NT2/D1 (cell line): Measurements from ENCODE around the gene MARK3.

Experiments used
- DNase-seq: peaks from one replicate; pipeline ENCODE4 v3.0.0-alpha.2; 2011; ENCODE audit warnings: low read depth, low spot score
- H3K27me3 ChIP-seq: 2 replicates; pipeline ENCODE4 v1.6.0; 2011; ENCODE audit warnings: mild to moderate bottlenecking; ENCODE audit not compliant: insufficient read length, insufficient read depth
- H3K36me3 ChIP-seq: 2 replicates; pipeline ENCODE4 v1.6.1; 2011; ENCODE audit warnings: mild to moderate bottlenecking, low read length, mixed read lengths; ENCODE audit not compliant: insufficient read depth, insufficient read length
- H3K4me1 ChIP-seq: 2 replicates; pipeline ENCODE4 v1.5.1; 2011; ENCODE audit not compliant: insufficient read depth, insufficient read length
- H3K4me3 ChIP-seq: 2 replicates; pipeline ENCODE4 v1.5.1; 2011; ENCODE audit warnings: low read depth; ENCODE audit not compliant: insufficient read length
- H3K9ac ChIP-seq: 2 replicates; pipeline ENCODE4 v1.6.0; 2011; ENCODE audit warnings: low read depth; ENCODE audit not compliant: insufficient read length
- H3K9me3 ChIP-seq: 2 replicates; pipeline ENCODE4 v1.5.1; 2011; ENCODE audit warnings: mild to moderate bottlenecking, low read length; ENCODE audit not compliant: insufficient read depth
- SUZ12 ChIP-seq: IDR thresholded peaks from 2 replicates; pipeline ENCODE4 v1.6.1; 2011; ENCODE audit not compliant: insufficient read length, insufficient read depth; ENCODE audit errors: extremely low read depth
- YY1 ChIP-seq: IDR thresholded peaks from 2 replicates; pipeline ENCODE4 v1.6.1; 2011; ENCODE audit not compliant: insufficient read length, insufficient read depth
- ZNF274 ChIP-seq: IDR thresholded peaks from 2 replicates; pipeline ENCODE4 v1.6.1; 2011; ENCODE audit warnings: mild to moderate bottlenecking, low read depth, low read length

MARK3 gene

DNA sequence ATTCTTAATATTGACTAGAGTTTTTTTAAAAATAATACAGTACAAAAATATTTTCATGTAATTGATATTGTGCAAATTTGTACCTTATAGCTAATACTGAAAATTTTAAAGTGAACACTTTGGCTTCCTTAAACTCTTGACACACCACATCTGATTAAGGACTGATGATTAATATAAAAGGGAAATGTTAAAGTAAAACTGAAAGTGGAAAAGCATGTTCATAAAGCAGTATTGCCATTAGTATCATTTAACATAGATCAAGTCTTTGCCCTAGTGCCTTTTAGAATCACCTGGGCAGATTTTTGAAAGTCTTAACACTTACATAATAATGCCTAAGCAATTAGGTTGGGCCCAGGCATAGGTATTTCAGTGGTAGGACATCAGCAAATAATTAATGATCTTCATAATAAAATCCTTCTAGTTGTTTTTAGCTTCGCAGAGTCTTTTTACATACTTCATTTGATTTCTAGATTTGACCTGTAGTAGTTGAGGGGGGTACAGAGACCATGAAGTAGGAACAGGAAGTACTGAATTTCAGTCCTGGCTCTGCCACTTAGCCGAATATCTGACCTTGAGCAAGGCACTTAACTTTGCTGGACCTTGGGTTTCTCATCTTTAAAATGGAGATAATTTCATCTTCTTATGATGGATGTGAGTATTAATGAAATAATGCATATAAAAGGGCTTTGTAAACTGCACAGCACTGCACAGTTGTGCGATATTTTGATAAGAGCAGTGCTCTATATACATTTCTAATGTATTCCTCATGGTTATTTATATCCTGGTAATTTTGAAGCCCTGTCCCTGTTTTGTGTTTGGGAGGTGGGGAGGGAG lies 43.7 kb downstream of the MARK3 start:
- H3K4me3 ChIP-seq: no peak overlapping the region
- no peaks in the 10 kb centered on the region for H3K9me3 ChIP-seq
- H3K4me1 ChIP-seq: no peaks in the 10 kb centered on the region
- TF ChIP-seq ZNF274: no peak
- TF ChIP-seq YY1: no peak
- TF ChIP-seq SUZ12: no peak
- no peaks in the 10 kb centered on the region for H3K27me3 ChIP-seq
- DNase-seq: no peak
- no peak overlapping the region for H3K9ac ChIP-seq
- peaks cover 16% of the 10 kb centered on the region for H3K36me3 ChIP-seq

GRCh38 chr14:103430358-103430757 lies 45.1 kb downstream of the MARK3 start:
- no peak overlapping the region for H3K9ac ChIP-seq
- no peaks in the 10 kb centered on the region for H3K9me3 ChIP-seq
- peaks cover 16% of the 10 kb centered on the region for H3K36me3 ChIP-seq
- no peak overlapping the region for H3K4me3 ChIP-seq
- no peaks in the 10 kb centered on the region for H3K27me3 ChIP-seq
- TF ChIP-seq YY1 (no peak), SUZ12 (no peak), ZNF274 (no peak)
- no peaks in the 10 kb centered on the region for H3K4me1 ChIP-seq
- no peak for DNase-seq

DNA sequence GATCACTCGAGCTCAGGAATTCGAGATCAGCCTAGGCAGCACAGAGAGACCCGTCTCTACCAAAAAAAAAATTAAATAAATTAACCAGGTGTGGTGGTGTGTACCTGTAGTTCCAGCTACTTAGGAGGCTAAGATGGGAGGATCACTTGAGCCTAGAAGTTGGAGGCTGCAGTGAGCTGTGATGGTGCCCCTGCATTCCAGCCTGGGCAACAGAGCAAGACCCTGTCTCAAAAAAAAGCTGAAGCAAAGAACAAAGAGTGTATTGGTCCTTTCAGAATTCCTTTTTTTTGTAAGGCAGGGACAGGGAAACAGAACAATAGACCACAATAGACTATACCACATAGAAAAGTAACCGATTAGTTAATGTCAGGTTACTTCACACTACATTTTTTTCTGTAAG lies 47.4 kb downstream of the MARK3 start:
- Histone ChIP-seq H3K9ac (no peak overlapping the region), H3K4me3 (no peak overlapping the region), H3K36me3 (peaks cover 16% of the 10 kb centered on the region), H3K27me3 (no peaks in the 10 kb centered on the region), H3K9me3 (no peaks in the 10 kb centered on the region), H3K4me1 (no peaks in the 10 kb centered on the region)
- TF ChIP-seq ZNF274 (no peak), SUZ12 (no peak), YY1 (no peak)
- DNase-seq: no peak

DNA sequence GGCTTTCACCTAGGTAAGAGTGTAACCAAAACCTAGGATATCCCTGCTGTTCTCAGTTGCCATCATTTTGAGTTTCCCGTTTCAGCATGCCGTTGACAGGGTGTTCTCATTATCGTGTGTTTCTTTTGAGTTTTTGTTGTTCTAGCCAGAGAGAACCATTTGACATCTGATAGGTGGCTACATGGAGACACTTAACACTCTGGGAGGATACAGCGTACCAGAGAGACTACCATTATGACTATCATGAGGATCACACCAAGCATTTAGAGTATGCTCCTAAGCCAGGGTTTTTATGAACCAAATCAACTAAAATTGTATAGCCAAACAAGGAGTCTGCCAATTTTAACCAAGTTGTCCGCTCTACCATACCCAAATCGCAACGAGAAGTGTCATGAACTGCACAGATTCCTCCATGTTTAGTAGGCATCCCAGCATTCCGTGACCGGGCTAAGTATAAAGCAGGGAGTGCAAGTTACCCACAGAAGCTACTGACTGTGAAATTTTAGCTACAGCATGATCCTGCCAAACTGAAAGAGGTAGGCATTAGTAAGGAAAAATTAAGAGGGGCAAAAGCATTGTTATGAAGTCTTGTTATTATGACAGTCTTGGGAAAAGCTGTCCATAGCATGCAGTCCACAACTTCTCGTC lies 48.8 kb downstream of the MARK3 start:
- H3K4me1 ChIP-seq: no peaks in the 10 kb centered on the region
- H3K9me3 ChIP-seq: no peaks in the 10 kb centered on the region
- H3K27me3 ChIP-seq: no peaks in the 10 kb centered on the region
- TF ChIP-seq YY1 (no peak), SUZ12 (no peak), ZNF274 (no peak)
- peaks cover 16% of the 10 kb centered on the region for H3K36me3 ChIP-seq
- H3K9ac ChIP-seq: no peak overlapping the region
- H3K4me3 ChIP-seq: no peak overlapping the region
- DNase-seq: no peak

GRCh38 chr14:103434868-103435442 lies 49.7 kb downstream of the MARK3 start:
- Histone ChIP-seq H3K36me3 (peaks cover 18% of the 10 kb centered on the region), H3K9me3 (no peaks in the 10 kb centered on the region), H3K27me3 (no peaks in the 10 kb centered on the region), H3K4me1 (no peaks in the 10 kb centered on the region), H3K4me3 (no peak overlapping the region), H3K9ac (no peak overlapping the region)
- no peak for DNase-seq
- TF ChIP-seq YY1 (no peak), SUZ12 (no peak), ZNF274 (no peak)

DNA sequence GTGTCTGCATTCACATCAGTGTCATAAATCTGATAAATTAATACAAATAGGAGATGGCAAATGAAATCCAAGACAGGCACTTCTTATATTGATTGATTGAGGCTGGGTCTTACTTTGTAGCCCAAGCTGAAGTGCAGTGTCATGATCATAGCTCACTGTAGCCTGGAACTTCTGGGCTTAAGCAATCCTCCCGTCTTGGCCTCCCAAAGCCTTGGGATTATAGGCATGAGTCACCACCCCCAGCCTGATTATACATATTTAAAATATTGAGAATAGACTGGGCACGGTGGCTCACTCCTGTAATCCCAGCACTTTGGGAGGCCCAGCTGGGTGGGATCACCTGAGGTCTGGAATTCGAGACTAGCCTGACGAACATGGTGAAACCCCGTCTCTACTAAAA lies 51.3 kb downstream of the MARK3 start:
- no peaks in the 10 kb centered on the region for H3K27me3 ChIP-seq
- no peak overlapping the region for H3K9ac ChIP-seq
- H3K36me3 ChIP-seq: peaks cover 18% of the 10 kb centered on the region
- TF ChIP-seq SUZ12 (no peak), ZNF274 (no peak), YY1 (no peak)
- no peaks in the 10 kb centered on the region for H3K9me3 ChIP-seq
- no peak overlapping the region for H3K4me3 ChIP-seq
- no peak for DNase-seq
- no peaks in the 10 kb centered on the region for H3K4me1 ChIP-seq

DNA sequence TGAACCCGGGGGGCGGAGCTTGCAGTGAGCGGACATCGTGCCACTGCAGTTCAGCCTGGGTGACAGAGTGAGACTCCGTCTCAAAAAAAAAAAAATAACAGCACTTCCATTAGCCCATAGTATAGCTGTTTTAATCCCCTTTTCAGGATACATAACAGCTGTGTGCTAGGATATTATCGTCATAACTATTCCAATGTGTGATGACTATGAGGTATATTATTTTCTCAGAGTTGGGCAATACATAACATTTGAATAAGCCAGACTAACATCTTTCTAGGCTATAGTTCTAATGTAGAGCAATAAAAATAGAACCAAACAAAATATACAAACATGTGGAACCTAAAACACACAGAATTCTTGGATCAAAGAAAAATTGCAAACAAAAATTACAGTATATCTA lies 57.1 kb downstream of the MARK3 start:
- Histone ChIP-seq H3K9ac (no peak overlapping the region), H3K4me1 (no peaks in the 10 kb centered on the region), H3K27me3 (no peaks in the 10 kb centered on the region), H3K36me3 (peaks cover 9% of the 10 kb centered on the region), H3K9me3 (no peaks in the 10 kb centered on the region), H3K4me3 (no peak overlapping the region)
- no peak for TF ChIP-seq YY1
- TF ChIP-seq ZNF274: no peak
- no peak for TF ChIP-seq SUZ12
- DNase-seq: no peak
